Stimulated activated CD4-positive, alpha-beta T cell treated with anti-CD3 and anti-CD28 coated beads, Interleukin-4, amount 100 ng/mL, for 24 hours (primary cell): Measurements from ENCODE around the gene SNRK.
A peak's percentile ranks its signal among the peaks of the same experiment; 100 is the strongest.

Experiments
- DNase-seq: peaks from one replicate; pipeline ENCODE4 v3.0.0-alpha.2; 2020

The SNRK gene, protein sequence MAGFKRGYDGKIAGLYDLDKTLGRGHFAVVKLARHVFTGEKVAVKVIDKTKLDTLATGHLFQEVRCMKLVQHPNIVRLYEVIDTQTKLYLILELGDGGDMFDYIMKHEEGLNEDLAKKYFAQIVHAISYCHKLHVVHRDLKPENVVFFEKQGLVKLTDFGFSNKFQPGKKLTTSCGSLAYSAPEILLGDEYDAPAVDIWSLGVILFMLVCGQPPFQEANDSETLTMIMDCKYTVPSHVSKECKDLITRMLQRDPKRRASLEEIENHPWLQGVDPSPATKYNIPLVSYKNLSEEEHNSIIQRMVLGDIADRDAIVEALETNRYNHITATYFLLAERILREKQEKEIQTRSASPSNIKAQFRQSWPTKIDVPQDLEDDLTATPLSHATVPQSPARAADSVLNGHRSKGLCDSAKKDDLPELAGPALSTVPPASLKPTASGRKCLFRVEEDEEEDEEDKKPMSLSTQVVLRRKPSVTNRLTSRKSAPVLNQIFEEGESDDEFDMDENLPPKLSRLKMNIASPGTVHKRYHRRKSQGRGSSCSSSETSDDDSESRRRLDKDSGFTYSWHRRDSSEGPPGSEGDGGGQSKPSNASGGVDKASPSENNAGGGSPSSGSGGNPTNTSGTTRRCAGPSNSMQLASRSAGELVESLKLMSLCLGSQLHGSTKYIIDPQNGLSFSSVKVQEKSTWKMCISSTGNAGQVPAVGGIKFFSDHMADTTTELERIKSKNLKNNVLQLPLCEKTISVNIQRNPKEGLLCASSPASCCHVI

DNA sequence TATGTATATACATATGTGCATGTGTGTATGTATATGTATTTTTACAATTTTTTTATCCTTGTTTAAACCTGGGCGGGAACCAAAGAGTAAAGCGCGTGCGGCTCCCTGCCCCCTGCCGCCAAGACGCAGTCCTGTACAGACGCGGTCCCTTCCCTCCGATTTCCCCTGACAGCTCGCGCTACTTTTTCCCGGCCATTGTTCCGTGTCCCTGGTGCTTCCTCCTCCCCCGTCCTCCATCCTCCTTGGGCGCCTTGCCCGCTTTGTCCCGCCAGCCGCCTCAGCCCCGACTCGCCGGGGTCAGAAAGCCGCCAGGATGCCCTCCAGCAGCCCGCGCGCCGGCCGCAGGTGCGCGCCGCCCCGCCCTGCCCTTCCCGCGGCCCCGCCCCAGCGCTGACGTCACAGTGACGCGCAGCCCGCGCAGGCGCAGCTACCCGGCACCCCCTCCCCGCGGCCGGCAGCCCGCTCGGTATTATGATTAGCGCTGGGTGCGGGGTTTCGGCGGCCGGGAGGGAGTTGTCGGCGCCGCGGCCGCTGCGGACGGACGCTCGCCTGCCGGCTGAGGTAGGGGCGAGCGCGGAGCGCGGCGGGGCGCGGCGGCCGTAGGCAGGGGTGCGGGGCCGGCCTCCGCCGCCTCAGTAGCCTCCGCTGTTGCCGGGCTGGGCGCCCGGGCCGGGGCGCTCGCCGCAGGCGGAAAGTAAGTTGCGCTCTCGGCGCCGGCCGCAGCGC, at the start of gene SNRK:
SNRK (plus strand) TSS at position 426 of the 726 bp plus-strand sequence. CDS start 16,664 bp downstream, outside the sequence.
- DNase-seq, result peak; percentile 90

DNA sequence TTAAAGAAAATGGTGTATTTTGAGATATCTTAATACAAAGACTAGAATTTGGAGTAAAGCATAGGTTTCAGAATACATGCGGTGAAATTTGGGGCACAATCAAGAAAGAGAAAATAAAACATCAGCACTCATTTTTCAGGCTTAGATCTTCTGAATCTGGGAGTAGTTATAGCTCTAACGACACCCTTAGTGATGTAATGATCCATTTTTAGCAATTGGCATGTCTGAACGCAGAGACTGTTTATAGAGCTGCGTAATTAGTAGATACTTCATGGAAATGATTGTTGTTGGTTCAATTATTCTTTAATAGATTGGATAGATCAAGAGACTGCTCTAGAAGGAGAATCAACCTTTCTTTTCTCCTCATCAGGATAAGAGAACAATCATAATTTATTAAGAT, 47.5 kb upstream of the SNRK start:
- DNase-seq, result no peak

DNA sequence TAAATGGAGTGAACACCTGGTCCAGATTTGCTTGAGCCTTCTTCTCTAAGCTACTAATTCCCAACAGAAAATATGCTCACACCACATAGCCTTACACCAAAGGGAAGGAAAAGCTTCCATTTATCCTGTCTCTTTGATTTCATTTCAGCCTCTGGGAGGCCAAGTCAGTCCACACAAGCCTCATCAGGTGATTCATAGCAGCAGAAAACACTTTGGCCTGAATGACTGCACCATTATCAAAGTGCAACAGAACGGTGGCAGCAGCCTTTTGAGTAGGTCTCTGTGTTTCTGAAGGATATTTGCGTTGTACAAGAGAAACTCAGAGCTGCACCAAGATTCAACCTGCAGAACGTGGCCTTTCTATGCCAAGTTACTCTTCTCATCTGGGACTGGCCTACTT, 46.6 kb upstream of the SNRK start:
- DNase-seq, result no peak

DNA sequence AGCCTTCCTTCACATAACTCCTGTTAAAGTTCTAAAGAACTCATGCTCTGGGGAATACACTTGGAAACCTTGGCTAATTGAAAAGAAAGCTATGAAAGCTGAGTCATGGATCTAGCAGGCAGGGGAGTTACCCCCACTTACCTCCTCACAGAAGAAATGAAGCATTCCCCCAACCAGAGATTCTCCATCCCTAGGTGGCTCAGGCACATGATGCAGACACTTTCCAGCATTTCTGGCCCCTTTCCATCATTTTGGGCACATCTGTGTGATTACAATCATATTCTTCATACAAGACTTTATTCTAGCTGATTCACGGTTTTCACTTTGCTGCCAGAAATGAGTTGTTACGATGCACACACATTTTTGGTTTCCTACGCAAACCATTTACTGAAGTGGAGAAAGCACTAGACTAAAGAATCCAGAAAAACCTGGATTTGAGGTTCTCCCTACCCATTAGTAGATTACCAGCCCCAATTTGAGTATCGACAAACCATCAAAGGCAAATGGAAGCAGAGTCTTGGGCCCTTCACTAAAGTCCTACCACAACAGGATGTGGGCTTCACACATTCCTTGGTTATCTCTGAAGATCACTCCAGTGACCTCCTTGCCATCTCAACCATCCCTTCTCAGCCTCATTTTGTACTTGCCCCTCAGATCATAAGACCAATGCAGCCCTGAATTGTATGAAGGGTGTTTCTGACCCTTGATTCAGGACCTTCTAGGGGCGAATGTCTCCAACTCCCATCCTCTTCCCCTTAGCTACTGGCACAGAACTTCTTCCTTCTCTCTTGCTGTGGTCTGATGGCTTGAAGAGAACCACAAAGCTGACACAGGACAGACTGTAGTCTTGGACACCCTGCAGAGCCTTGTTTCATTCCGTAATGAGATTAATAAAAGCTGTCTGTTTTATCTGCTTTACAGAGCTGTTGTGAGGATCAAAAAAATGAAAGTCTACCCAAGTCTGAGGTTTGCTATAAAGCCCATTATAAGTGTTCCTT, 42.5 kb upstream of the SNRK start:
- DNase-seq, result no peak

DNA sequence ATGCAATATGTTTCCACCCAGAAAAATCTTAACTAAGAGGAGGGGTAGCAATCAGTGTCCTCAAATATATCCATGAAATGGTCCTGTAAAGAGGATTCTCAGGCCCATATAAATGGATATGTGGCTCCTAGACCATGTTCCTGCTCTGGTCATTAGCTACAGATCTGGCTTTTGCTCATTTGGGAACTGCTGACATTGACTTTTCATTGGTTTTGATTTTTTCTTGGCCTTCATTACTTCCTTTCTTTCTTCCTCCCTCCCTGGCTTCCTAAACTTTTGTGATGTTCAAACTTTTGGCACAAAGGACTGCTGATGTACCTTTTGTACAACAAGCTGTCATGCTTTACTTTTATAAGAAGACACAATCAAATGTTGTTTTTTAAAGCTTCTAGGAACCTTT, 41.6 kb upstream of the SNRK start:
- no peak for DNase-seq

DNA sequence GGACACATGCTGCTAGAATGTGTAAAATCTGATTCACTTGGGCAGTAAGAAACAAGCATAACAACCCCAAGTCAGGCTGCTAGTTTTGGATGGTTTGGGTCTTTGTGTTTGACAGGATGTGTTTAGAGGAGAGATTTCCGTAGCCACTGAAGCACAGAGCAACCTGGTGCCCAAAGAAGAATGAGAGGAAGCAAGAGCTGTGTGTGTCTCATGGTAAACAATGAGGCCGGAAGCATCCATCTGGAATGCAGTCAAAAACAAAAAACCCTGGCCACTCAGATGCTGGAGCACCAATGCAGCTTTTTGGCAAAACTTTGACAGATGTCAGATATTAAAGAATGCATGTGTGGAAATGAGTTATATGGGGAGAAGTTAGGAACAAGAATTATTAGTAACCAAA, 39.4 kb upstream of the SNRK start:
- no peak for DNase-seq

DNA sequence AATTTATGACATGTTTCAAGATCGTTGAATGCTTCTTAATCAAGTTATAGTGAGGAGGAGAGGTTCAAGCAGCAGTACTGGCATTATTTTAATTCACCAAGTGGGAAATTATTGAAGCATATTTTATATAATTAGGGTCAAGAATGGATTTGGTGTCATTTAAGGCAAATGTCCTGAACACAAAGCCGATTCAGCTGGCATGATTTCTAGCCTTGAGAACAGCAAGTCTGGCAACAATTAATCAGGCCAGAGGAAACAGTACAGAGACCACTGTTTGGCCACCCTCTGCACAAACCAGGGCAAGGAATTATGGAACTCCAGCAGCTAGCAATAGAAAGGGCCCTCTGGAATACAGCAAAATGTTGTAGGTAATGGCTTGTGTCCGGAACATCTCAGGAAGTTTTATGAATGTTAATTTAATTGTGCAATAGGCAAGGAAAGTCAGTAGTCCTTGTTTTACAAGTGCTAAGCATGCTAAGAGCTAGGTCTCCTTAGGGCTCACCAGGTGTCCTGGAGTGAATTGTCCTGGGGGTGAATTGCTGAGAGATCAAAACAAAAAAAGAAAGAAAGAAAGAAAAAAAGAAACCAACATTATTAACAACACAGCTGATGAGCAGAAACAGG, 38.7 kb upstream of the SNRK start:
- no peak for DNase-seq

DNA sequence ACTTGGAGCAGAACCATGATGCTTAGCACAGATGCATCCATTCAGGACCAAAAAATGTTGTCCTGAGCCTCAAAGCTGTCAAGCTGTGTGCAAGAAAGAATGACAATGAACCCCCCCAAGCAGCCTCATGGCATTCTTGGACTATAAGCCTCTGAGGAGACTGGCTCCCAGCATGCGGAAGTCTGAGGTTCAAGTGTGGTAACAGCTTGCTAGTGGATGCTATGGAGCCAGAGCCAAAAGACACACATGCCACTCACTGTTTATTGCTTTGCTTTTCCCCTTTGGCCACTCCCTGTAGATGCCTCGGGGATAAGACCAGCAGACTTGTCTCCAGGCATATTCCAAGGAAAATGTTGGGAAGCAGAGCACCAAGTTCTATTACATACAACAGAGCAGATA, 38.2 kb upstream of the SNRK start:
- DNase-seq, result no peak

DNA sequence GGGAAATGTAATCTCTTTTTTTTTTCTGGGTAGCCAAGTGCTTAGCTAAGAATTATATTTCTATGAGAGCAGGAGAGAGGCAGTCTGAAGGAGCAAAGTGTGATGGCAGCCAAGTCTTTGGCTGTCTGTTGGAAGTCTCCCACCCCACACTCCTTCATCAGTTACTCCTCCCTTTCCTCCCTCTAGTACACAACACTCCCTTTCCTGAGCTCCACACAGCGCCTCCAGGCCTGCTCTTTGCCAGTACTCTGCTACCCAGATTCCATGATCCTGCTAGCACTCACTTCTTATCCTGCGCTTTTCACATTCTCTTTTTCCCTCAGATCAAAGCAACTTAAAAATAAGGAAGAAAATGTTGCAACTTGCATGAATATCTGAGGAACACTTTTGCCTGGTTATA, 37.4 kb upstream of the SNRK start:
- no peak for DNase-seq

DNA sequence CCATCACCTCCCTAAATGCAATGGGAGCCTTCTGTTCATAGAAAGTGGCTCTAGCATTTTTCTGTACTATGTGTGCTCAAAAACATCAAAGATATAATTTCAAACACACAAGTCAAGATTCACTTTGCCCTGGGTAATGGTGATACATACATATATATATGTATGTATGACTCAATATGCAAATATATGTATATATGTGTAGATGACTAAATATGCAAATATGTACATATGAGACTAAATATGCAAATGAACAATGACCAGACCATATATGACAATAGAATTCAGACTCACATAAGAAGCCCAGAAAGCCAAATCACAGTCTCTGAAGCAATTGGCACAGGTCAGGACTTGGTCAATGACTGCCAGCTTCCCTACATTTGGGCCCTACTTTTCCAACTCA, 36.9 kb upstream of the SNRK start:
- DNase-seq, result no peak

DNA sequence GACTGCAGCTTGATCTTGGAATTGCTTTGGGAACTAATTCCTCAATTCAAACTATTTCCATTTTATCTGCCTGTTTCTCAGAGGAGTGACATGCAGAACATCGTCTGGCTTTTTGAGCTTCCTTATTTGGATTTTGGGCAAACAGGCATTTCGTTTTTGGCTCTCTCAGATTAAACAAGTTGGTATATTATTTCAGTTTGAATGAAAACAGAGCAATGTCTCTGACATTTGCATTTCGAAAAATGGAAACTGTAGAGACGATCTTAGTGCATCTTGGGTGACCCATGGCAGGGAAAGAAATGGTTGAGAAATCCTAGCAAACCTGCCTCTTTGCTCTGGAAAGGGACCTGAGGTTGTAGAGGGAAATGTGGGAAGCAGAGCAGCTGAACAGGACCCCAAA, 33.0 kb upstream of the SNRK start:
- no peak for DNase-seq

DNA sequence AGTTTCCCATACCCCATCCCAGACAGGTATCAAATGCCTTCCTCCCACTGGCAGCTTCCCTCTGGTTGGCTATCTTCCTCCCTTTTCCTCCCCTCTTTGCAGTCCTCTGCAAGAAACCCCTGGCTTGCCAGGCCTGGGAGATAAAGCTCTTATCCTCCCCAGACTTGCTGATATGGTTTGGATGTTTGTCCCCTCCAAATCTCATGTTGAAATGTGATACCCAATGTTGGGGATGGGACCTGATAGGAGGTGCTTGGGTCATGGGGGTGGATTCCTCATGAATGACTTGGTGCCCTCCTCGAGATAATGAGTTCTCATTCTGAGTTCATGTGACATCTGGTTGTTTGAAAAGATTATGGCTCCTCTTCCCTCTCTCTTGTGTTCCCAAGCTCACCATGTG, 32.2 kb upstream of the SNRK start:
- DNase-seq, result no peak

DNA sequence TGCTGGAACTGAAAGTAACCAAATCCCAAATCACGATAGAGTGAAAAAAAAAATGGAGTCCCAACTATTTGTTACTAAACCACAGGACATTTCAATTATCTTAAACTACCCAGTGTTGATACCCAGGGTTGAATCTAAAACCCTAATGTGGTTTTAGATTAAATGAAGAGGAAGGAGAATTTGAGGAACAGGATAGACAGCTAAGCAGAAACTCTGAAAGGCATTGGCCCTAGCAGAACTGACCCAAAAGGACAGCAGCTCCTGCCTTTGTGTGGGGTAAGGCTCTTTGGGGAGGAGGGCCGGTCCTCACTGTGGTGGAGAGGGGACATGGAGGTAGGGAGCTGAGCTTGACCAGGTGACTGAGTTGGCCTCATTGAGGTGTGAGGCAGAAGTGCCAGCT, 30.7 kb upstream of the SNRK start:
- no peak for DNase-seq

DNA sequence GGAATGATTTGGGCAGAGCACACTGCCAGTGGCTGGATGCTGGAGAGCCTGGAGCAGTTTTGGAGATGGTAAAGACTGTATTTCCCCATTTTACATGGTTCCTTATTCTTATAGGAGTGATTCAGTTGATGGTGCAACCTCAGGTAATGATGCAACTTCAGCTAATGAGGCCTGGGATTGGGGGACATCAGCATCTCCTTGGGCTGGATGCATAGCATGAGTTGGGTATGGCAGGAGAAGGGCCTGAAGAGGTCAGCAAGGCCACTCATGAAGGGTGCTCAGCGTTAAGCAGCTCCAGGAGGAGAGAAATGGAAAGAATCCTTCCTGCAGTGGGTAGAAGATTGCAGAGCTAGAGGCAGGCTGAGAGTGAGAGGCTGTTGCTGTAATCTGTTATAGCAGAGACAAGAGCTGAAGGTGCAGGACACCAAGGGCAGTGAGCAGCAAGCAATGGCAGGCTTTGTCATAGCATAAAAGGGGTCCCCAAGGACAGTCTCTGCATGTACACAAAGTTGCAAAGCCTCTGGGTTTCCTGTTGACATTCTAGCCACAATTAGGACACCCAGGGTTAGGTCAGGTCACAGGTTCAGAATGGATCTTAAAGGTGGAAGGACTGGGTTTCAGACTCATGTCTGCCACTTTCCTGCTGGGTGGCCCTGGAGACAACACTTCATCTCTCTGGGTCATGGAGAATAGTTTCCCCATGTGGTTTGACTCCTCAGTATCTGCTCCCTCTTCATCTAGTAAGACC, 29.5 kb upstream of the SNRK start:
- no peak for DNase-seq

DNA sequence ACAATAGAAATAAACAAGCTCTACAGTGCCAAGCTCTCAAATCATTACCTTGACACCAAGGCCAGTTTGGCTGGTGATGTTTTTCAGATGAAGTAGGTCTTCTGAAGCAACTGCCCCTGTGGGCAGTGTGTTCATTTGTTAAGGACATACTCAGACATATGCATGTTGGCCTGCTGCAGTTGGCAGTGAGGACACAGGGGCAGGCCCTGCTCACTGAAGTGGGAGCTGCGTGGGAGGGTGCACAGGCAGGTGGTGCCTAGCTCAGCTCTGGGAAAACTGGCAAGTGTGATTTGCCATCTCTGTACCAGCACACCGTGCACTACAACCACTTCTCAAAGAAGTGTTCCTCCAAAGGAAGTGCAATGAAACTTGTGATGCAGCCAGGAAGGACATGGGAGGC, 28.5 kb upstream of the SNRK start:
- no peak for DNase-seq

DNA sequence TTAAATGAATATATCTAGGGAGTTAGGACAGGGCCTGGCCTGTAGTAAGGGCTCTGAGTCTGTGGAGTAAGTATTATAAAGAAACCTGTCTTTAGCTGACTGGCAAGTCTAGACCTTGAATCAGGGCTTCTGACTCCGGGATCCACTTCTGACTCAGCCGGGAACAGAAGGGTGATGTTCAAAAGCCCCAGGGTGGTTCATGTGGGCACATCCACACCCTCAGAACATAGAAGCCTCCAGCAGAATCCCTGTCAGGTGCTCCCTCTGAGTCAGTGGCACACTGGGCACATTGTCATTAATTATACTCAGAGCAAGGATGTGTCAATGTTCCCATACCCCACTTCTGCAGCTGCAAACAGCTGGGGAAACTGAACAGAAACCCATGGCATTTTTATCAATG, 26.7 kb upstream of the SNRK start:
- DNase-seq, result no peak

DNA sequence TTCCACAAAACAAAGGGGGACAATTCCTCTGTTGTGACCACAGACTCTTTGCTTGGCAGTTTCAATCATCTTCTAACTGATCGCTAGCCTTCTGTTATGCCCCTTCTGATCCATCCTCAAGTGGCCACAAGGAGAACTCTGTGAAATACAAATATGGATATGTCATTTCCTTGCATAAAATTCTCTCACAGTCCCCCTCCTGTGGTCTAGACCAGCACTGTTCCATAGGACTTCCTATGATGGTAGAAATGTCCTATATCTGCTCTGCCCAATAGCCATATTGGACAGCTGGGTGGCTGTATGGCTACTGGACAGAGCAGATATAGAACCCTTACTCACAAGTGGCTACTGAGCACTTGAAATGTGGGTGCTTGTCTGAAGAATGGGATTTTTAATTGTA, 25.9 kb upstream of the SNRK start:
- no peak for DNase-seq

DNA sequence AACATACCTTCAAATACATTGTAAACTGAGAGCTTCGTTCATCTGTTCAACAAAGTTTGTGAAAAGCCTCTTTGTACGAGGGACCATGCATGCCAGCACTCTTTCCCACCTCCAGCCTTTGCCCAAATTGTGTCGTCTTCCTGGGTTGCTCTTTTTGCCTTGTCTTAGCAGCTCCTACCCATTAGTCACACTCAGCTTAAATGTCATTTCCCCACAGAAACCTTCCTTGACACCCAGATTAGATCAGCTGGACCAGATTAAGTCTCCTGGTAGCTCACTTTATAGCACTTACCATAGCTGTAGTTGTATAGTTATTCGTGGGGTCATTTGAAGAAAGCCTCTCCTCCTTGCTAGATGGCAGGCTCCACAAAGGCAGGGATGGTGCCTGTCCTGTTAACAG, 24.1 kb upstream of the SNRK start:
- no peak for DNase-seq

DNA sequence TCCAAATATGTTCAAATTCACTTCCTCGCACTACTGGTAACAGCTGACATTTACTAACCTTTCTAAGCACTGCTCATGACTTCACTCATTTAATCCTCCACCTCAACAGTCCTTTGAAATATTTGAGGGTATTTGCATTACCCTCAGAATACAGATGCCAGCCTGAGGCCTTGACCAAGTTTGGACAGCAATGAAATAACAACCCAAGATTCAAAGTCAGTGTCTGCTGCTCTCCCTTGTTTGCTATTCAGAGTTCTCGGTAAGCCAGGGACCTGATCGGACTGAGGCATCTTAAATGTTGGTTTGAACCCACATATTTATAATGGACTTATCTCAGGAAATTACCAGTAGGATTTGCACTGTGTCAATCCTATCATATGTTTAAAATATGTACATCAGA, 19.9 kb upstream of the SNRK start:
- DNase-seq, result no peak

DNA sequence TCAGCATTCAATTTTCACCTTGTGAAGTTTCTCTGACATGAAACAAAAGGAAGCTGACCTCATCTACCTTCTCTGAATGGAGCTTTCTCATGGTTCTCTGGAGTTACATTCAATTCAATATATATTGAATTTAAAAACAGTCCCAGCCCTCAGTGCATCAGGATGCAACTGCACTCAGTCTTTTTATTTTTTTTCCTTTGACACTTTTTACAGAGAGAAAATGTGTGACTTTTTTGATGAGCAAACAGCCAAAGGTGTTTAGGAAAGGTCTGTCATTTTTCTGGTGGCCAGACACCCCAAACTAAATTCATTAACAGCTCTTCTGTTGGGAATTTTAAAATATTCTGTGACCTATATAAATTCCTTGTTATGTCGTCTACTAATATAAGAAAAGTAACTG, 19.3 kb upstream of the SNRK start:
- DNase-seq, result no peak

DNA sequence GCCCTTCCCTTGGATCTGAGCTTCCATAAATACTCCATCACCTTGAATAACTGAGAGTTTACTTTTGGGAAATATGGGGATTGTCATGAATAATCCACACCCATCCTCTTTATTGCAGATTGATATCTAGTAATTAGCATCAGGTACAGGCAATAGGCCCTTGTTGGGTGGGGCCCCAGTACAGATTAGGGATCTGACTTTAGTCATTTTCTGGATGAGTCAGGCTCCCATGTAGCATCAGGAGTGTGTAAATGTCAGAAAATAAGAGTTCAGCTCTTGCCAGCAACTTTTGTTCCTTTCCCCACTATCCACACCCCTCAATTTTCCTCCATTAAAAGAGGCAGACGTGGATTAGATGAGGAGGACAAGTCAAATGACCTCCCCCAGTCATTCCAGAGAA, 17.7 kb upstream of the SNRK start:
- DNase-seq, result no peak
